WTC11 (cell line): ENCODE results near the gene TAF6.

Source experiments
- FOXJ3 ChIP-seq: sonication (generic); formaldehyde crosslinking; IDR thresholded peaks from 2 replicates; pipeline ENCODE4 v1.9.0; 2021; ENCODE audit warnings: missing genetic modification reagents, mild to moderate bottlenecking, borderline replicate concordance
- TCF7 ChIP-seq: sonication (generic); formaldehyde crosslinking; IDR thresholded peaks from 2 replicates; pipeline ENCODE4 v1.8.0; 2022; ENCODE audit warnings: mild to moderate bottlenecking, low read depth, missing genetic modification reagents, moderate library complexity
- TF ChIP-seq, protein P1 (sequence below): fragments of 200-600 bp; IDR thresholded peaks from 2 replicates; pipeline ENCODE4 v1.8.0; 2022; ENCODE audit warnings: antibody characterized with exemption
- TF ChIP-seq, protein P2 (sequence below): sonication (generic); formaldehyde crosslinking; IDR thresholded peaks from 2 replicates; pipeline ENCODE4 v1.8.0; 2022; ENCODE audit warnings: mild to moderate bottlenecking, missing genetic modification reagents
- TF ChIP-seq, protein P3 (sequence below): sonication (generic); formaldehyde crosslinking; IDR thresholded peaks from 2 replicates; pipeline ENCODE4 v1.8.1; 2022; ENCODE audit warnings: mild to moderate bottlenecking, missing genetic modification reagents, moderate library complexity, borderline replicate concordance
- TF ChIP-seq, protein P4 (sequence below): fragments of 250-450 bp; sonication (Bioruptor Pico); IDR thresholded peaks from 2 replicates; pipeline ENCODE4 v1.8.0; 2021; ENCODE audit warnings: mild to moderate bottlenecking
- TF ChIP-seq, protein P5 (sequence below): sonication (generic); formaldehyde crosslinking; IDR thresholded peaks from 2 replicates; pipeline ENCODE4 v1.8.1; 2023; ENCODE audit warnings: mild to moderate bottlenecking, missing genetic modification reagents, moderate library complexity
- TF ChIP-seq, protein P6 (sequence below): sonication (generic); formaldehyde crosslinking; IDR thresholded peaks from 2 replicates; pipeline ENCODE4 v1.8.0; 2022; ENCODE audit warnings: mild to moderate bottlenecking, missing genetic modification reagents

DNA sequence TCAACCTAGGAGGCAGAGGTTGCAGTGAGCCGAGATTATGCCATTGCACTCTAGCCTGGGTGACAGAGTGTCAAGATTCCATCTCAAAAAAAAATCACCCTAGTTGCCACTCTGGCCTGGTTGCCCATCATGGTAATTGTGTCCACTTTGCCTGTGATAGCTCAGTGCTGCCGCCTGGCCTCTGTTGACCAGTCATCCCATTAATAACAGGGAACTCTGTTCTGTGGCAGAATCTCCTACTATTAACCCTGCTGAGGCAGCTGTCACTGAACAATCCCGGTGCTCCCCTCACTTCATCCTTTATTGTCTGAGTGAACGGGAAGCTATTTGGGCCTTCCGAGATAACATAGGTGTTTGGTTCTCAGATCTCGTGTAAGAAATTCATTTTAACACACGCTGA, 52.2 kb downstream of the TAF6 start:
- TF ChIP-seq, protein P1, sequence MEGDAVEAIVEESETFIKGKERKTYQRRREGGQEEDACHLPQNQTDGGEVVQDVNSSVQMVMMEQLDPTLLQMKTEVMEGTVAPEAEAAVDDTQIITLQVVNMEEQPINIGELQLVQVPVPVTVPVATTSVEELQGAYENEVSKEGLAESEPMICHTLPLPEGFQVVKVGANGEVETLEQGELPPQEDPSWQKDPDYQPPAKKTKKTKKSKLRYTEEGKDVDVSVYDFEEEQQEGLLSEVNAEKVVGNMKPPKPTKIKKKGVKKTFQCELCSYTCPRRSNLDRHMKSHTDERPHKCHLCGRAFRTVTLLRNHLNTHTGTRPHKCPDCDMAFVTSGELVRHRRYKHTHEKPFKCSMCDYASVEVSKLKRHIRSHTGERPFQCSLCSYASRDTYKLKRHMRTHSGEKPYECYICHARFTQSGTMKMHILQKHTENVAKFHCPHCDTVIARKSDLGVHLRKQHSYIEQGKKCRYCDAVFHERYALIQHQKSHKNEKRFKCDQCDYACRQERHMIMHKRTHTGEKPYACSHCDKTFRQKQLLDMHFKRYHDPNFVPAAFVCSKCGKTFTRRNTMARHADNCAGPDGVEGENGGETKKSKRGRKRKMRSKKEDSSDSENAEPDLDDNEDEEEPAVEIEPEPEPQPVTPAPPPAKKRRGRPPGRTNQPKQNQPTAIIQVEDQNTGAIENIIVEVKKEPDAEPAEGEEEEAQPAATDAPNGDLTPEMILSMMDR: no peak
- TF ChIP-seq, protein P2, sequence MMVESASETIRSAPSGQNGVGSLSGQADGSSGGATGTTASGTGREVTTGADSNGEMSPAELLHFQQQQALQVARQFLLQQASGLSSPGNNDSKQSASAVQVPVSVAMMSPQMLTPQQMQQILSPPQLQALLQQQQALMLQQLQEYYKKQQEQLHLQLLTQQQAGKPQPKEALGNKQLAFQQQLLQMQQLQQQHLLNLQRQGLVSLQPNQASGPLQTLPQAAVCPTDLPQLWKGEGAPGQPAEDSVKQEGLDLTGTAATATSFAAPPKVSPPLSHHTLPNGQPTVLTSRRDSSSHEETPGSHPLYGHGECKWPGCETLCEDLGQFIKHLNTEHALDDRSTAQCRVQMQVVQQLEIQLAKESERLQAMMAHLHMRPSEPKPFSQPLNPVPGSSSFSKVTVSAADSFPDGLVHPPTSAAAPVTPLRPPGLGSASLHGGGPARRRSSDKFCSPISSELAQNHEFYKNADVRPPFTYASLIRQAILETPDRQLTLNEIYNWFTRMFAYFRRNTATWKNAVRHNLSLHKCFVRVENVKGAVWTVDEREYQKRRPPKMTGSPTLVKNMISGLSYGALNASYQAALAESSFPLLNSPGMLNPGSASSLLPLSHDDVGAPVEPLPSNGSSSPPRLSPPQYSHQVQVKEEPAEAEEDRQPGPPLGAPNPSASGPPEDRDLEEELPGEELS: no peak
- no peak for TF ChIP-seq TCF7
- TF ChIP-seq, protein P3, sequence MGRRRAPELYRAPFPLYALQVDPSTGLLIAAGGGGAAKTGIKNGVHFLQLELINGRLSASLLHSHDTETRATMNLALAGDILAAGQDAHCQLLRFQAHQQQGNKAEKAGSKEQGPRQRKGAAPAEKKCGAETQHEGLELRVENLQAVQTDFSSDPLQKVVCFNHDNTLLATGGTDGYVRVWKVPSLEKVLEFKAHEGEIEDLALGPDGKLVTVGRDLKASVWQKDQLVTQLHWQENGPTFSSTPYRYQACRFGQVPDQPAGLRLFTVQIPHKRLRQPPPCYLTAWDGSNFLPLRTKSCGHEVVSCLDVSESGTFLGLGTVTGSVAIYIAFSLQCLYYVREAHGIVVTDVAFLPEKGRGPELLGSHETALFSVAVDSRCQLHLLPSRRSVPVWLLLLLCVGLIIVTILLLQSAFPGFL (CRISPR knock-in tag): no peak
- TF ChIP-seq, protein P4, sequence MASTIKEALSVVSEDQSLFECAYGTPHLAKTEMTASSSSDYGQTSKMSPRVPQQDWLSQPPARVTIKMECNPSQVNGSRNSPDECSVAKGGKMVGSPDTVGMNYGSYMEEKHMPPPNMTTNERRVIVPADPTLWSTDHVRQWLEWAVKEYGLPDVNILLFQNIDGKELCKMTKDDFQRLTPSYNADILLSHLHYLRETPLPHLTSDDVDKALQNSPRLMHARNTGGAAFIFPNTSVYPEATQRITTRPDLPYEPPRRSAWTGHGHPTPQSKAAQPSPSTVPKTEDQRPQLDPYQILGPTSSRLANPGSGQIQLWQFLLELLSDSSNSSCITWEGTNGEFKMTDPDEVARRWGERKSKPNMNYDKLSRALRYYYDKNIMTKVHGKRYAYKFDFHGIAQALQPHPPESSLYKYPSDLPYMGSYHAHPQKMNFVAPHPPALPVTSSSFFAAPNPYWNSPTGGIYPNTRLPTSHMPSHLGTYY: no peak
- TF ChIP-seq, protein P5, sequence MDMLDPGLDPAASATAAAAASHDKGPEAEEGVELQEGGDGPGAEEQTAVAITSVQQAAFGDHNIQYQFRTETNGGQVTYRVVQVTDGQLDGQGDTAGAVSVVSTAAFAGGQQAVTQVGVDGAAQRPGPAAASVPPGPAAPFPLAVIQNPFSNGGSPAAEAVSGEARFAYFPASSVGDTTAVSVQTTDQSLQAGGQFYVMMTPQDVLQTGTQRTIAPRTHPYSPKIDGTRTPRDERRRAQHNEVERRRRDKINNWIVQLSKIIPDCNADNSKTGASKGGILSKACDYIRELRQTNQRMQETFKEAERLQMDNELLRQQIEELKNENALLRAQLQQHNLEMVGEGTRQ: no peak
- TF ChIP-seq, protein P6, sequence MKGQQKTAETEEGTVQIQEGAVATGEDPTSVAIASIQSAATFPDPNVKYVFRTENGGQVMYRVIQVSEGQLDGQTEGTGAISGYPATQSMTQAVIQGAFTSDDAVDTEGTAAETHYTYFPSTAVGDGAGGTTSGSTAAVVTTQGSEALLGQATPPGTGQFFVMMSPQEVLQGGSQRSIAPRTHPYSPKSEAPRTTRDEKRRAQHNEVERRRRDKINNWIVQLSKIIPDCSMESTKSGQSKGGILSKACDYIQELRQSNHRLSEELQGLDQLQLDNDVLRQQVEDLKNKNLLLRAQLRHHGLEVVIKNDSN: no peak
- TF ChIP-seq FOXJ3: no peak
